SH-SY5Y (cell line): ENCODE data around the gene CCDC192.

Experiments used
- GATA2 ChIP-seq: IDR thresholded peaks from 2 replicates; pipeline ENCODE4 v1.6.1; 2011; ENCODE audit warnings: mild to moderate bottlenecking, low read depth, low read length
- GATA3 ChIP-seq: IDR thresholded peaks from 2 replicates; pipeline ENCODE4 v1.6.1; 2011; ENCODE audit warnings: low read depth, mild to moderate bottlenecking, low read length, moderate library complexity

GRCh38 chr5:127957183-127957582, 254.0 kb downstream of the CCDC192 start:
- TF ChIP-seq GATA2 (no peak), GATA3 (no peak)
